GM04504 (cell line): Measurements from ENCODE around the gene FAM114A1.
"Not testable (repeated sequence)": the region's sequence is repeated elsewhere in the genome, so short reads cannot be mapped to it uniquely, and the experiment has no call there.

ENCODE experiments used
- DNase-seq: peaks from one replicate; pipeline ENCODE4 v3.0.0-alpha.2; 2012; ENCODE audit warnings: low read depth

Gene FAM114A1

DNA sequence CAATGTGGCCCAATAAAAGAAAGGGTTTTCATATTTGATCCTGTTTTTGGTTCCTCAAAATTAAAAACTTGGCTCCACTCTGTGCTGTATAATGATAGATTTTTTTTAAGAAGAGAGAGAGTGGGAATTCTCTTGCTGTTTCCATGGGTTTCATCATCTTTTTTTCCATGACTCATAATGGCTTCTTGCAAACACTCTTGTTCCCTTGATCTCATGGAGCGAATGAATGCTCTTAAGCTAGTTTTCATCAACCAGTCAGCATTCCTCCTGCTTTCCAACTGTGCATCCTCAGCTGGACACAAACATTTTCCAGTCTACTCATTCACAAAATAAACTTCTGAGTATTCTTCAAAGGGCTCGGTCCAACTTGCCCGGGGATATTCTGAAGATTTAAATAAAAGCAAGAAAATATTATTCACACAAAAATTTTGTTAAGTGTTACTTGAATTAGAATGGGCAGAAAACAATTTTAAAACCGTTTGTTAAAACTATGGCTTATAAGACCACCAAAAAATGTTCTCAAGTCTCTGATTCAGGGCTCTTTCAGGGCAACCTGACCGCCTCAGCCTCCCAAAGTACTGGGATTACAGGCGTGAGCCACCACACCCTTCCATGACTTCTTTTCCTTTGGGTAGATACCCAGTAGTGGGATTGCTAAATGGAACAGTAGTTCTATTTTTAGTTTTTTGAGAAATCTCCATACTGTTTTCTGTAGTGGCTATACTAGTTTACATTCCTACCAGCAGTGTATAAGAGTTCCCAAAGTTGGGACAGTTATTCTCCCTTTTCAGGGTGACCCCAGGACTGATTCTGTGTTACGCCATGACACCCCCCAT lies 99.9 kb downstream of the FAM114A1 start:
- DNase-seq: peak; percentile 92

DNA sequence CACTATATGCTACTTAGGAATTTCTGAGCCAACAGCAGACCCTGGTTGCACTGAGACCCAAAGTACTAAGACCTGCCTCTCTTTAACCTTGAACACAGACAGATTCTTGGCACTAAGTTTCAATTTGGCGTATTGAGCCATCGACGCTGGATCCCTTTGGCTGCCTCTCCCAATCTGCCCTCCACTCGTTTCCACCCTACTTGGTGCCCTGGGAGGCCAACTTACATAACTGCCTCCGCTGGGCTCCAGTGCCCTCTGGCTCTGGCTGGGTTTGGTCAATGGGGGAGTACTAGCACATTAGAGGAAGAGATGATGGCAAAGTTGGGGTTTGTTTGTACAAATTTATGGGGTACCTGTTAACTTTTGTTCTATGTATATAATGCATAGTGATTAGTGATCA lies 101.1 kb downstream of the FAM114A1 start:
- DNase-seq: no peak

DNA sequence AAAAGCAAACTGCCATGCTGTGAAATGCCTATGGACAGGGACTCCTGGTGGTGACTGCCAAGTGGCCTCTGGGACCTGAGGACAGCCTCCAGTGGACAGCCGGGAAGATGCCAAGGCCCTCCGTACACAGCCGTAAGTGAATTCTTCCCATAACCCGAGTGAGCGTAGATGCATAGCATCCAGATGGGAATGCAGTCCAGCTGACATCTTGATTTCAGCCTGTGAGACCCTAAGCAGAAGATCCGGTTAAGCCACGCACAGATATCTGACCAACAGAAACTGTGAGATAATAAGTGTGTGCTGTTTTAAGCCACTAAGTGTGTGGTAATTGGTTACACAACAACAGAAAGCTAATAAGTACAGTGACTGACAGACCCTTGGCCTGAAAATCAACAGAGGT lies 108.7 kb downstream of the FAM114A1 start:
- DNase-seq: no peak

DNA sequence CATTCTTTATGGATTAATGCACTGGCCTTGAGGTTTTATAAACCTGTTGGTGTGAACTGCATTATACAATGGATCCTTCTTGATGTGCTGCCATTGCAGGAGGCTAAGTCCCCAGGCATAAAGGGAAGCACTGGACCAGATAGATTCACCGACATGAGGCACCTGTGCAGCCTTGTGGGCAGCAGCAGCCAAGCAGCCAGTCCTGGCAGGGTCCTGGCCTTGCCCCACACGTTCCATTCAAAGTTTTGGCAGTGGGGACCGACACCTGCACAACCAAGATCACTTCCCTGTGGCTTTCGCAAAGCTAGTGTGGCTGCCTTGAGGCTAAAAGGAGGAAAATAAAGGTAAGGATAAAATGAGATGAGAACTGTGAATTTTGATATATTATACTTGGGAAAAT lies 111.5 kb downstream of the FAM114A1 start:
- DNase-seq: no peak

DNA sequence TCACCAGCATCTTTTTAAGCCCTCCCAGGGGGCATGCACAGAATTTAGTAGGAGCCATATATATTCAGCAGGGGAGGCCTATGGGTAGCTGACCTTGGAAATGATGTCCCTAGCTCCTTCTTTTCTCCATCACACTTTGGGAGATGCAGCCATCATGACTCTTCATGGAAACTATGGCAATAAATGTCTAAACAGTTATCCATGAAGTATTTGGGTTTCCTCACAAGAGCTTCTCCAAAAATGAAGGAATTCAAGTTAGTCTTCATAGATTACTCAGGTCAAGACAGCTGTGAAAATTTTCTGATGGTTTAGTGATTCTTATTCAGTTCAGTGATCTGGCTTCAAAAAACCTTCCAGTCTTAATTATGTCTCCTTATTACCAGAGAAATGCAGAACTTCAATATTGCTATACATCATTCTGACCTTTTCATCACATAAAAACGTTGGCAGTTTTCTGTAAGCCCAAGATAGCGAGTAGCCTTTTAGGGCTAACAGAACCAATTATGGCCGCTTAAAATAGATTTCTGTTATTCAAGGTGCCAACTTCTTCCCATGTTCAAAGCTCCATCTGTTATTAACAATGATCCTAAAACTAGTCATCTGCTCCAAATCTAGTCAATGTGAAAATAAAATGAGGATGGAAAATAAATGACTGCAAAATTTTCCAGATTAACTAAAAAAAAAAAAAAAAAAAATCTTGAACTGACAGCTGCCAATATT lies 112.1 kb downstream of the FAM114A1 start:
- no peak for DNase-seq

DNA sequence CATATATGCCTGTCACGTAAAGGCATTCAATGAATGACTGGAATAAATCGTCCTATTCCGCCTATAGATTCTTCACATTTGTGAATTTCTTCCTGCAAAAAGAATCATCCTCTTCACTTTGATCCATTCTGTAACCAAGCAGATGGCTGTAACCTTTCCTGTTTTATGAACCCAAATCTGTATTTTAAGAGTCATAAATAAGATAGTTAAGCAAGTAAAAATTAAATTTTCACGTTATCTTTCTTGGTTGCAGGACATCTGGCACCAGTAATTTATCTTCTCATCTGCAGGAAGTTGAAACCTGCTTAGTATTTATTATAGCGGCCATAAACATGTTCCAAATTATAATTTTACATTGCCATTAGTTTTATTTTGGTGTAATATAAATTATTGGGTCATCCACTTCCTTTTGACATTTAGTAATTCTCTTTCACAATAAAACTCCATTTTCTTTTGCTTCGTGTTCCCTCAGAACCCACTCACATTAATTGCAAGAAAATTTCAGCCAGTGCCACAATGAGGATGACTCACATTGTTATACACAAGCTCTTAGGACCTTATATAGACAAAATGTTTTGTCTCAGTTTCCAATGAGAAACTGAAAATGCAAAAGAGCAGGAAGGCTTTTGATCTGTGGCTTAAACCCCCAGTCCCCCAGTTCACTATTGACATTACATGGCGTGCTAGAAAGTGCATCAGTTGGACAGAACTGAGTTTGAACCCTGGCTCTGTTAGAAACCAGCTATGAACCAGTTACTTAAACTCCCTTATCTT lies 113.5 kb downstream of the FAM114A1 start:
- peak; percentile 73 for DNase-seq

DNA sequence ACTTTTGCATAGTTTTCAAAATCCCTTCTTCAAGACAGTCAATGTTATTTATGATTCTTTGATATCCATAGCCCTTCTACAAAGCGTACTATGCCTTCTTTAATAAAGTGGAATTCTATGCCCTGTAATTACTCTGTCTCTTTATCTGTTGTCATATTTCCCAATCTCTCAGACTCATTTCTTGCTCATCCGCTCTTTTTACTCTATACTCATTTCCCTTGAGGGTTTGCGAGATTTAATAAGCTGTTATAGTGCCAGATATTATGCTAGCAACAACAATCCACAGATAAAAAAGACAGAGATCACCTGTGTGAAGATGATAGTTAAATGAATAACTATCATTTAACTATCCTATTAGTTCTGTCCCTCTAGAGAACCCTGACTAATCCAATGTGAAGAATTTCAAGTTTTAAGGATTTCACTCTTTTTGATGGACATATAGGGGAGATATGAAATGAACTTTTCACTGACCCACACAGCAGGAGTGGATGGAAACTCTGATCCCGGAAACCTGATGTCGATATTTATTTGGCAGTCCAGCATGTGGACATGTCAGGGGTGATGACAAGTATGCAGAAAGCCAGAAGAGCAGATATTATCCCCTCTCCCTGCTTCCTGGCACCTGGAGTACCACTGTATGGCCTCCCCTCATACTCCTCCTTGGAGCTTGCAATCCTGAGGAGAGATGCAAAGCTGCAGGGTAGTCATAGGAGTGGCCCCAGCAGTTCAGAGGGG lies 114.9 kb downstream of the FAM114A1 start:
- no peak for DNase-seq

DNA sequence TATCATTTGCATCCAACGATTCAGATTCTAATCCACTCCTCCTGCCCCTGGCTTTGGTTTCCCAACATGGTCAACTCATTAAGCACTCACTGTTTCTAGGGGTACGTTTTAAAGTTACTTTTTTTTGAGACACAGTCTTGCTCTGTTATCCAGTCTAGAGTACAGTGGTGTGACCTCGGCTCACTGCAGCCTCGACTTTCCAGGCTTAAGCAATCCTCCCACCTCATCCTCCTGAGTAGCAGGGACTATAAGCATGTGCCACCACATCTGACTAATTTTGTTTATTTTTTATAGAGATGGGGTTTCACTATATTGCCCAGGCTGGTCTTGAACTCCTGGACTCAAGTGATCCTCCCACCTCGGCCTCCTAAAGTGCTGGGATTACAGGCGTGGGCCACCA lies 115.7 kb downstream of the FAM114A1 start:
- DNase-seq: no peak

DNA sequence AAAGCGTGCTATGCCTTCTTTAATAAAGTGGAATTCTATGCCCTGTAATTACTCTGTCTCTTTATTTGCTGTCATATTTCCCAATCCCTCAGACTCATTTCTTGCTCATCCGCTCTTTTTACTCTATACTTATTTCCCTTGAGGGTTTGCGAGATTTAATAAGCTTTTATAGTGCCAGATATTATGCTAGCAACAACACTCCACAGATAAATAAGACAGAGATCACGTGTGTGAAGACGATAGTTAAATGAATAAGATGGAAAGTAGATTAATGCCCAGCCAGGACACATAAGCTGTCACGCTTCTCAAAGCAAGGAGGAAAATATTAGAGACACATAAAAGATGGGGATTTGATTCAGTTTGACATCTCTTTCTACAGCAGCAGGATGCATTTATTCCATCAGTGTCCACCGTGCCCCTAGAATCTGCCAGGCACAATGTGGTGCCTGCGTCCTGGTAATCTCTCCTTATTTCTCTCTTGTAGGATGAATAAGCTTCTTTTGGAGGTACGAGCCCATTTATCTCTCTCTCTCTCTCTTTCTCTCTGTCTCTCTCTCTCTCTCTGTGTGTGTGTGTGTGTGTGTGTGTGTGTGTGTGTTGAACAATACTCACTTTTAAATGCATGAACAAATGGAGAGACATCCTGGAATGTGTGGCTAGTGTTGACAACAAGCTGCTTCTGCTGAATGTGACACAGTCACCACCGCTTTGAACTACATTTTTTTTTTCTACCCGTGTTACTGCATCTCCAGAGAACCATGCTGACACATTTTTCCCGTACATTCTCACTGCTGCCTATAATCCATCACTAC lies 116.4 kb downstream of the FAM114A1 start:
- DNase-seq: peak; percentile 17

DNA sequence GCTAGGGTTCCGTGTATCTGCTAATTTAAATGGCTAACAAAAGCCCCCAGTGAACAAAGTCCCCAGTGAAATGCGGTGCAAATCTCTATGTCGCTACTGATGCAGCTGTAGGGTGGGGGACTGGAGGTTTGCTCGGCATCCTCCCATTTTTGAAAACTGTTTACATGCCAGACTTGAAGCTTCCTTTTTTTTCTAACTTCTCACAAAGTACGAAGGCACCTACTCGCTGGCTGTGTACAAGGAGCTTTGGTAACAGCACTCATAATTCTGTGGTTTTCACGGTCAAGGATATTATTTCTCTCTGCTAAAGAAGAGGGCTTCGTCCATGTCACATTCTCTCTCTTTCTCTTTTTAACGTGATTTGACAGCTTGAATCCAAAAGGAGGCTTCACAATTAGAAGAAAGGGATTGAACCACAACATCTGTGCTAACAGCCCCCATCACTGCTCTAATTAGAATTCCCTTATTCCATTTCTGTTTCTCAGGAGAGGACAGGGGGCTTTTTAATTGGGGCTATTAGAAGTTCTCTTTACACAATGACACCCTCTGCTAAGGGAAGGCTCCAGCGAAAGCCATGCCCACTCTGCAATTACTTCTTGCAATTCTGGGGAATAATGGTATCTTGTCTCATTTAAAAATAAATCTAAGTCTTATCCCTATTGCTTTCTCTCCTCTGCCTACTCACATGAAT lies 117.9 kb downstream of the FAM114A1 start:
- DNase-seq: no peak

DNA sequence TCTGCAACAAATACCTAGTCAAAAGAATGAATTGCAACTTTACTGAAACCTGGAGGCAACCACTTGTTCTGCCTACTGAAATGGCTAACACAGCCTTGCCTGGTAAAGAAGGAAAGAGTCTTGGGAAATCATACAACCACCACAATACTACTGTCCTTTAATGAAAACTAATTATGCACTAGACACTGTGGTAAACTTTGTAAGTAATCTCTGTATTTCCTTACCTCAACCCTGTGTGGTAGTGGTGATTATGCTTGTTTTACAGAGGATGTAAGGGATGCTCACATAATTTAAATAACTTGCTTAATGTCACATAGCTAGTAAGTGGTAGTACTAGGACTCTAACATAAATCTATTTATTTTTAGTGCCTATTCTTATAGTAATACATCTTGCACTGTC lies 119.9 kb downstream of the FAM114A1 start:
- DNase-seq: no peak

DNA sequence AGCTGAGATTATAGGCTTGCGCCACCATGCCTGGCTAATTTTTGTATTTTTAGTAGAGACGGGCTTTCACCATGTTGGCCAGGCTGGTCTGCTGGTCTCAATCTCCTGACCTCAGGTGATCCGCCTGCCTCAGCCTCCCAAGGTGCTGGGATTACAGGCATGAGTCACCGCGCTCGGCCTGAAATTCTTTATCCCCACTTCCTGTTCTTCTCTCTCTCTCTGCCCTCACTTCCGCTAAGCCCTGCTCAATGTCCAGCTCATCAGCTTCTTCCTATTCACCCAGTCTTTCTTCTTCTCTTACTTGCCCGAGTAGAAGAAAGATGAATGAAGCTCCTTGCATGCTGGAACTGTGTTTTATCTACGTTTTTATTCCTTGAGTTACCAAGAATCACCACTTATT lies 120.7 kb downstream of the FAM114A1 start:
- DNase-seq: not testable (repeated sequence)

DNA sequence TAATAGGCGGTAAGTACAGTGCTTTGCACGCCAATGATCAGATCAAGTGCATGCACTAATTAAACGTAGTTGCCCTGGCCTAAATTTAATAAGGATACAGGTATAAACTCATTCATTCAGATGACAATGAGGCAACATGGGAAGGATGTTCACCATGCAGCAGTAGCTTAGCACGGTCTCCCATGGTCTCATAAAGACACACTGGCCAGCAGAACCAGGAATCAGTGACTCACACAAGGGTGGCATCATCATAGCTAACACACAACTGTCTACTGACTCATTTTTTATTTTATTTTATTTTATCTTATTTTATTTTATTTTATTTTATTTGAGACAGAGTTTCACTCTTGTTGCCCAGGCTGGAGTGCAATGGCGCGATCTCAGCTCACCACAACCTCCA lies 121.9 kb downstream of the FAM114A1 start:
- DNase-seq: peak; percentile 14

DNA sequence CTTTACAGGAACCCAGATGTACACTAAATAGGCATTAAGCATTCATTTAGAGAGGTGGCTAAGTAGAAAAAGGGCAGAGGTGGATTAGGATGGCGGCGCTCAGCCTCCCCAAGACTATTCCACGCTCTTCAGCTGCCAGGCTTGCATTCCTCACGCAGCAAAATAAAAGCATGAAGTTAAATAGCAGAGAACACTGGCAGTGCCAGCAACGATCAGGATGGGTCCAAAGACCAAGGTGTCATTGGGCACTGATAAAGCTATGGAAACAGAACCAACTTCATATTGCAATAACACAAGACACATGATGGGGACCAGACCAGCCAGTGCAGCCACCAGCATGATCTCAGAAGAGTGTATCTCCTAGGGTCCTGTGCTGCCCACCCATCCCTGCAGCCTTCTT lies 122.6 kb downstream of the FAM114A1 start:
- no peak for DNase-seq

DNA sequence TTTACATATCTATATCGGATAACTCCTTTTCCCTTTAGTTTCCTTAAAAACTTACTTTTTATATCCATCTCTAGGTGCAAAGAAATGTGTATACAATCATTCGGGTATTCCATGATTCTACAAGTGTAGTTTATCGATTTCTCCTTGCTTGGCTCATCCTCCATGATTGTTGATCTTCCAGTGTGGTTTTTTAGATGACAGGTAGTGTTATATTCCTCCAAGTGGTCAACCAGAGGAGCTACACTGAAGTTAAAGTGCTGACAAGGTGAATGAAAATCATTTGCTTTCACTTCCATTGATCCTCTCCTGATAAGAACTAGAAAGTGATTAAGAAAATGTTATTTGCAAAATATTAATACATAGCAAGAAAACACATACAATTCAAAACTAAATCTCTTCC lies 126.1 kb downstream of the FAM114A1 start:
- DNase-seq: no peak

DNA sequence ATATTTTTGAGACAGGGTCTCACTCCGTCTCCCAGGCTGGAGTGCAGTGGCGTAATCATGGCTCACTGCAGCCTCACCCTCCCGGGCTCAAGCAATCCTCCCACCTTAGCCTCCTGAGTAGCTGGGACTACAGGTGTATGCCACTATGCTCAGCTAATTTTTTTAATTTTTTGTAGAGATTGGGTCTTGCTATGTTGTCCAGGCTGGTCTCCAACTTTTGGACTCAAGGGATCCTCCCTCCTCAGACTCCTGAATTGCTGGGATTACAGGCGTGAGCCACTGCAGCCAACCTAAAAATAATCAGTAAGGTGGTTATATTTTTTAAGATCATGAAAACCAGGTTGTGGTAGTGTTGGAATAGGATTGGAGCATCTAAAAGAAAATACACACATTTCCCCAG lies 126.5 kb downstream of the FAM114A1 start:
- DNase-seq: no peak
